GM18951 (cell line): Measurements from ENCODE around the gene ATP5PF.

Source experiments
- POLR2A ChIP-seq: IDR thresholded peaks from 4 replicates; pipeline ENCODE4 v1.6.1; 2011; ENCODE audit warnings: mild to moderate bottlenecking; ENCODE audit not compliant: insufficient read length, insufficient read depth; ENCODE audit errors: extremely low read depth
- in situ Hi-C: fragments of 300-500 bp; cut with MboI; formaldehyde crosslinking; loops from one replicate; pipeline ENCODE4 v1.12.0; 2022; ENCODE audit warnings: low sequenced_read_pairs, mixed read lengths, inconsistent platforms; ENCODE audit not compliant: unreplicated experiment

ATP5PF gene

DNA sequence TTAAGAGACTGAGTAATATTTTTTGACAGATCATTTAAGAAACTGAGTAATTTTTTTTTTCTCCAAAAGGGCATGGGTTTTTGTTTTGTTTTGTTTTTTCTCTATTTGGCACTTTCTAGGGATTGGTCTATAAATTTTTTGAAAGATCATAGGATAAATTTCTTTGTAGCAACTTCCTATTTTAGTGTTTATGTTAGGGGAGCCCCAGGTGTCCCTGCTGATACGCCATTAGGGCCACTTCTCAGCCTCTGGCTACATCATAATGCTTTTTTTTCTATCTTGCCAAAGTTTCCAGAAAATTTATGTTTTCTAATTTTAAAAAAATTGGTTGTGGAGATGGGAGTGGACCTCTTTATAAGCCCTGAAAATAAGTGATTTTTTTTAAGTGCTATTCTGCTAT, 2.7 kb upstream of the ATP5PF start:
- in situ Hi-C loops, result no loop called here
- no peak for TF ChIP-seq POLR2A

GRCh38 chr21:25735646-25736597, 1.2 kb upstream of the ATP5PF start:
- in situ Hi-C loops, result no loop called here

GRCh38 chr21:25734654-25734903, 125 bp downstream of the ATP5PF start:
- in situ Hi-C loops, result no loop called here
- TF ChIP-seq POLR2A, result peak; percentile 93

More at GRCh38 chr21:25735646-25736597, 1.2 kb upstream of the ATP5PF start:
- TF ChIP-seq POLR2A, result no peak

GRCh38 chr21:25733859-25734653, 648 bp downstream of the ATP5PF start:
- TF ChIP-seq POLR2A, result no peak
- in situ Hi-C loops, result no loop called here

DNA sequence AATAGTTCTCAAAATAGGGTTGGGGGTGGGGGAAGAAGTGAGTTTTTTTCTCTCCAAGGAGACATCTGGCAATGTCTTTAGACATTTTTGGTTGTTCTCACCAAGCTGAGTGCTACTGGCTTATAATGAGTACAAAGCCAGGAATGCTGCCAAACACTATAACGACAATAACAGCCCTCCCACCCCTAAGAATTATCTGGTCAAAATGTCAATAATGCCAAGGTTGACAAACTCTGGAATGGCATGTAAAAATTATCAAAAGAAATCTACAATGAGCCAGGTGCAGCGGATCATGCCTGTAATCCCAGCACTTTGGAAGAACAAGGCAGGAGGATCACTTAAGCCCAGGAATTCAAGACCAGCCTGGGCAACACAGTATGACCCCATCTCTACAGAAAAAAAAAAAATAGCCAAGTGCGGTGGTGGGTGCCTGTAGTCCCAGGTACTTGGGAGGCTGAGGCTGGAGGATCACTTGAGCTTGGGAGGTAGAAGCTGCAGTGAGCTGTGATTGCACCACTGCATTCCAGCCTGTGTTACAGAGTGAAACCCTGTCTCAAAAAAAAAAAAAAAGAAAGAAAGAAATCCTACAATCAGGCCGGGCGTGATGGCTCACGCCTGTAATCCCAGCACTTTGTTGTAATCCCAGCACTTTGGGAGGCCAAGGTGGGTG, 2.5 kb downstream of the ATP5PF start:
- in situ Hi-C loops, result no loop called here
- TF ChIP-seq POLR2A, result no peak

DNA sequence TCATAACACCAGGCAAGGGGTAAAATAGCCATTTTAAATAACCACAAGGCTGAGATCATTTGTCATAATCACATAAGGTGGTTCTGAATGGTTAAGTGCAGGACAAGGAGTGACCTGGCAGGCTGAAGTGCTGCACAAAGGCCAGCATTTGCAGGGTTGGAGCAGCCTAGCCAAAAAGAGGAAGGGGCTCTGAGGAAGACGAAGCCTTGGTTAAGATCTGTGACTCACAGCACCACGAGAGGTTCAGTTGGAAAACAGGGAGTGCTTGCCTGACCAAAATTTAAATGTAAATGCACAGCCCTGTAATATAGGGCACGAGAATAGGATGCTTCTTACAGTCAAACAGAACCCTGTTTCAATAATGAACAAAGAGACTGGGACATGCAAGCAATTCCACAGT, 12.1 kb downstream of the ATP5PF start:
- in situ Hi-C loops, result no loop called here
- TF ChIP-seq POLR2A, result no peak

DNA sequence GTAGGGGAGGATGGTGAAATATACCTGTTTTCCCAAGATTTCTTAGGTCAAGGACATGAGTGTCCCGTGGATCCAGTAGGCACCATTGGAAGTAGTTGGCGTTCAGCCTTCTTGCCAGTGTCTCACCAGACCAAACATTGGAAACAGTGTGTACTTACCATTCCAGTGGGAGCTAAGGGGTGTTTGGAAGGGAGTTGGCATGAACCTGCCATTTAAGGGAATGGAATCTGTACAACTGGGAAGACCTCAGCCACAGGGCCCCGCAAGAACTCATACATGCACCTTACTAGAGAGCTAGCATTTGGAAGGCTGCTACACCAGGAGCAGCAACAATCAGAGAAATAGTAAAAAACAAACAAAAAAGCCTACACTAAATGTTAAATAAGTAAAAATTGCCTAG, 12.7 kb downstream of the ATP5PF start:
- in situ Hi-C loops, result no loop called here
- no peak for TF ChIP-seq POLR2A

- in situ Hi-C loops, result loop anchor here (10.0 kb wide), 1 partner anchor 113 kb away; the partner anchor contains the start of gene MRPL39
- TF ChIP-seq POLR2A, result no peak
These were observed 17.1 kb downstream of the ATP5PF start for GRCh38 chr21:25717491-25718147.

- in situ Hi-C loops, result loop anchor here (10.0 kb wide), 1 partner anchor 109 kb away; the partner anchor contains the start of gene MRPL39
These were observed 20.6 kb downstream of the ATP5PF start for GRCh38 chr21:25714066-25714465.

DNA sequence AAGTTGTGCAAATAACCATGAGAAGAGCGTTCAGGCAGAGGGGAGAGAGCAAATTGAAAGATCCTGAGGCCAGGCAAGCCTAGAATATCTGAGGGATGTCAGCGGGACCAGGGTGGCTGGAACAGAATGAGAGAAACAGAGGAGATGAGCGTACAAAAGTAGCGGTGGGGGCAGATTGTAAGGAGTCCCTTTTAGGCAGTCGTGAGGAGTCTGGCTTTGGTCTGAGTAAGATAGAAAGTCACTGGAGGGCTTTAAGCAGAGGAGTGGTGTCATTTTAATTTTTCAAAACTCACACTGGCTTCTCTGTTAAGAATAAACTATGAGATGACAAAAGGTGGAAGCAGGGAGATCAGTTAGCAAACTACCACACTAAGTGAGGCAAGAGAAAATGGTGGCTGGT, 24.2 kb downstream of the ATP5PF start:
- in situ Hi-C loops, result loop anchor here (10.0 kb wide), 1 partner anchor 106 kb away; the partner anchor contains the start of gene MRPL39
- no peak for TF ChIP-seq POLR2A

DNA sequence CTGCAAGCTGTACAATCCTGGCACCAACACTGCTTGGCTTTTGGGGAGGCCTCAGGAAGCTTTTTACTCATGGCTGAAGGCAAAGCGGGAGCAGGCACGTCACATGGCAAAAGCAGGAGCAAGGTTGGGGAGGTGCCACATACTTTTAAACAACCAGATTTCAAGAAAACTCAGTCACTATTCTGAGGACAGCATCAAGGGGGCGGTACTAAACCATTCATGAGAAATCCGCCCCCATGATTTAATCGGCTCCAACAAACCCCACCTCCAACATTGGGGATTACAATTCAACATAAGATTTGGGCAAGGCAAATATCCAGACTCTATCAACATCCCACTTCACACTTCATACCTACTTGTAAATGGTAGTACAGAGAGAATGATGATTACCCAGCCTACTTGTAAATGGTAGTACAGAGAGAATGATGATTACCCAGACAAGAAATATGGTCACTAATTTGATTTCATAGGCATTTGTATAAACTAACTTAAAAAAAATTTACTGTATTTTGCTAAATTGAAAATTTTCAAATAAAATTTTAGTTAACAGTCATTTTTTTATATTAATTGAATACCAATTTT, 24.9 kb downstream of the ATP5PF start:
- in situ Hi-C loops, result loop anchor here (10.0 kb wide), 1 partner anchor 105 kb away; the partner anchor contains the start of gene MRPL39
- no peak for TF ChIP-seq POLR2A

GRCh38 chr21:25708467-25709065, 26.1 kb downstream of the ATP5PF start:
- in situ Hi-C loops, result no loop called here

More at GRCh38 chr21:25708467-25709065, 26.1 kb downstream of the ATP5PF start:
- TF ChIP-seq POLR2A, result no peak
